ENCODE measurements around the gene TTLL7. TPM values are rescaled to one million over a fixed set of nuclear protein-coding genes. Genes with fewer than 3 reads are reported as not detected.

The TTLL7 gene
- total and polyA plus RNA-seq, 2 donors: 11.4 to 58.5 TPM

GRCh38 chr1:84008631-84009030, 9.7 kb upstream of the TTLL7 start:
- no peak for DNase-seq (ENCODE audit: extremely low spot score)
- H3K4me1 ChIP-seq (ENCODE audit: insufficient read depth): no peaks in the 10 kb centered on the region
- no peaks in the 10 kb centered on the region for H3K36me3 ChIP-seq (ENCODE audit: insufficient read depth)
- no peak overlapping the region for H3K27ac ChIP-seq (ENCODE audit: low read depth)
- no peak overlapping the region for H3K4me3 ChIP-seq (ENCODE audit: low read depth, low read length)
- 84% methylated on average over 5 of the region's 5 CpGs for WGBS

GRCh38 chr1:84006591-84006990, 7.7 kb upstream of the TTLL7 start:
- DNase-seq (ENCODE audit: extremely low spot score): no peak
- 87% methylated on average over 6 of the region's 6 CpGs for WGBS
- no peak overlapping the region for H3K27ac ChIP-seq (ENCODE audit: low read depth)
- H3K36me3 ChIP-seq (ENCODE audit: insufficient read depth): no peaks in the 10 kb centered on the region
- no peaks in the 10 kb centered on the region for H3K4me1 ChIP-seq (ENCODE audit: insufficient read depth)
- H3K4me3 ChIP-seq (ENCODE audit: low read depth, low read length): no peak overlapping the region

- H3K27ac ChIP-seq (ENCODE audit: low read depth): no peak overlapping the region
- WGBS: over 99% methylated on average over 2 of the region's 2 CpGs
- DNase-seq (ENCODE audit: extremely low spot score): no peak
- no peaks in the 10 kb centered on the region for H3K4me1 ChIP-seq (ENCODE audit: insufficient read depth)
- H3K4me3 ChIP-seq (ENCODE audit: low read depth, low read length): no peak overlapping the region
- no peaks in the 10 kb centered on the region for H3K36me3 ChIP-seq (ENCODE audit: insufficient read depth)
These were observed 2.6 kb upstream of the TTLL7 start for GRCh38 chr1:84001501-84001900.

- no peaks in the 10 kb centered on the region for H3K4me1 ChIP-seq (ENCODE audit: insufficient read depth)
- no peaks in the 10 kb centered on the region for H3K36me3 ChIP-seq (ENCODE audit: insufficient read depth)
- no peak overlapping the region for H3K27ac ChIP-seq (ENCODE audit: low read depth)
- no peak overlapping the region for H3K4me3 ChIP-seq (ENCODE audit: low read depth, low read length)
- DNase-seq (ENCODE audit: extremely low spot score): no peak
- WGBS: 87% methylated on average over 4 of the region's 4 CpGs
These were observed 2.1 kb upstream of the TTLL7 start for GRCh38 chr1:84000954-84001495.

- H3K4me3 ChIP-seq (ENCODE audit: low read depth, low read length): no peak overlapping the region
- DNase-seq (ENCODE audit: extremely low spot score): no peak
- H3K4me1 ChIP-seq (ENCODE audit: insufficient read depth): no peaks in the 10 kb centered on the region
- no peaks in the 10 kb centered on the region for H3K36me3 ChIP-seq (ENCODE audit: insufficient read depth)
- H3K27ac ChIP-seq (ENCODE audit: low read depth): no peak overlapping the region
- WGBS: 87% methylated on average over 8 of the region's 8 CpGs
These were observed 1.4 kb upstream of the TTLL7 start for GRCh38 chr1:84000196-84000885.

- Histone ChIP-seq H3K36me3 (ENCODE audit: insufficient read depth) (no peaks in the 10 kb centered on the region), H3K27ac (ENCODE audit: low read depth) (peak overlapping the region; percentile 64), H3K4me3 (ENCODE audit: low read depth, low read length) (peak overlapping the region; percentile 60), H3K4me1 (ENCODE audit: insufficient read depth) (no peaks in the 10 kb centered on the region)
- DNase-seq (ENCODE audit: extremely low spot score): peak; percentile 45
- 2% methylated on average over 26 of the region's 26 CpGs for WGBS
These were observed 436 bp upstream of the TTLL7 start for GRCh38 chr1:83999316-83999819.

- WGBS: 31% methylated on average over 4 of the region's 4 CpGs
- Histone ChIP-seq H3K27ac (ENCODE audit: low read depth) (no peak overlapping the region), H3K36me3 (ENCODE audit: insufficient read depth) (no peaks in the 10 kb centered on the region), H3K4me1 (ENCODE audit: insufficient read depth) (no peaks in the 10 kb centered on the region), H3K4me3 (ENCODE audit: low read depth, low read length) (peak overlapping the region; percentile 60)
- no peak for DNase-seq (ENCODE audit: extremely low spot score)
These were observed 781 bp downstream of the TTLL7 start for GRCh38 chr1:83998205-83998497.

GRCh38 chr1:83997631-83998030, 1.3 kb downstream of the TTLL7 start:
- DNase-seq (ENCODE audit: extremely low spot score): no peak
- H3K36me3 ChIP-seq (ENCODE audit: insufficient read depth): no peaks in the 10 kb centered on the region
- no peak overlapping the region for H3K27ac ChIP-seq (ENCODE audit: low read depth)
- no peak overlapping the region for H3K4me3 ChIP-seq (ENCODE audit: low read depth, low read length)
- 62% methylated on average over 3 of the region's 3 CpGs for WGBS
- no peaks in the 10 kb centered on the region for H3K4me1 ChIP-seq (ENCODE audit: insufficient read depth)

GRCh38 chr1:83996621-83997020, 2.3 kb downstream of the TTLL7 start:
- no peaks in the 10 kb centered on the region for H3K36me3 ChIP-seq (ENCODE audit: insufficient read depth)
- no peaks in the 10 kb centered on the region for H3K4me1 ChIP-seq (ENCODE audit: insufficient read depth)
- H3K27ac ChIP-seq (ENCODE audit: low read depth): no peak overlapping the region
- WGBS: 20% methylated on average over 1 of the region's 1 CpG
- H3K4me3 ChIP-seq (ENCODE audit: low read depth, low read length): no peak overlapping the region
- DNase-seq (ENCODE audit: extremely low spot score): no peak

GRCh38 chr1:83996191-83996590, 2.7 kb downstream of the TTLL7 start:
- 71% methylated on average over 2 of the region's 2 CpGs for WGBS
- no peak for DNase-seq (ENCODE audit: extremely low spot score)
- Histone ChIP-seq H3K4me3 (ENCODE audit: low read depth, low read length) (no peak overlapping the region), H3K4me1 (ENCODE audit: insufficient read depth) (no peaks in the 10 kb centered on the region), H3K36me3 (ENCODE audit: insufficient read depth) (no peaks in the 10 kb centered on the region), H3K27ac (ENCODE audit: low read depth) (no peak overlapping the region)

GRCh38 chr1:83995649-83996048, 3.3 kb downstream of the TTLL7 start:
- Histone ChIP-seq H3K4me3 (ENCODE audit: low read depth, low read length) (no peak overlapping the region), H3K27ac (ENCODE audit: low read depth) (no peak overlapping the region)
- WGBS: 97% methylated on average over 1 of the region's 1 CpG

GRCh38 chr1:83994111-83994510, 4.8 kb downstream of the TTLL7 start:
- DNase-seq (ENCODE audit: extremely low spot score): no peak
- no peak overlapping the region for H3K27ac ChIP-seq (ENCODE audit: low read depth)
- H3K36me3 ChIP-seq (ENCODE audit: insufficient read depth): no peaks in the 10 kb centered on the region
- H3K4me3 ChIP-seq (ENCODE audit: low read depth, low read length): no peak overlapping the region
- WGBS: 93% methylated on average over 1 of the region's 1 CpG
- no peaks in the 10 kb centered on the region for H3K4me1 ChIP-seq (ENCODE audit: insufficient read depth)

More at GRCh38 chr1:83995649-83996048, 3.3 kb downstream of the TTLL7 start:
- Histone ChIP-seq H3K36me3 (ENCODE audit: insufficient read depth) (no peaks in the 10 kb centered on the region), H3K4me1 (ENCODE audit: insufficient read depth) (no peaks in the 10 kb centered on the region)
- no peak for DNase-seq (ENCODE audit: extremely low spot score)

GRCh38 chr1:83990734-83991133, 8.2 kb downstream of the TTLL7 start:
- H3K4me1 ChIP-seq (ENCODE audit: insufficient read depth): no peaks in the 10 kb centered on the region
- WGBS: 91% methylated on average over 2 of the region's 2 CpGs
- H3K4me3 ChIP-seq (ENCODE audit: low read depth, low read length): no peak overlapping the region
- no peaks in the 10 kb centered on the region for H3K36me3 ChIP-seq (ENCODE audit: insufficient read depth)
- no peak overlapping the region for H3K27ac ChIP-seq (ENCODE audit: low read depth)
- DNase-seq (ENCODE audit: extremely low spot score): no peak

GRCh38 chr1:83985048-83985447, 13.9 kb downstream of the TTLL7 start:
- Histone ChIP-seq H3K27ac (ENCODE audit: low read depth) (no peak overlapping the region), H3K36me3 (ENCODE audit: insufficient read depth) (no peaks in the 10 kb centered on the region), H3K4me3 (ENCODE audit: low read depth, low read length) (no peak overlapping the region), H3K4me1 (ENCODE audit: insufficient read depth) (no peaks in the 10 kb centered on the region)
- 97% methylated on average over 3 of the region's 3 CpGs for WGBS
- no peak for DNase-seq (ENCODE audit: extremely low spot score)
